Measurements from ENCODE around the gene MAPKBP1. TPM values are rescaled to one million over a fixed set of nuclear protein-coding genes. Genes with fewer than 3 reads are reported as not detected.
A peak's percentile ranks its signal among the peaks of the same experiment; 100 is the strongest.

The MAPKBP1 gene
- total RNA-seq, 1 experiment from 2014 or later = 13.7 TPM

DNA sequence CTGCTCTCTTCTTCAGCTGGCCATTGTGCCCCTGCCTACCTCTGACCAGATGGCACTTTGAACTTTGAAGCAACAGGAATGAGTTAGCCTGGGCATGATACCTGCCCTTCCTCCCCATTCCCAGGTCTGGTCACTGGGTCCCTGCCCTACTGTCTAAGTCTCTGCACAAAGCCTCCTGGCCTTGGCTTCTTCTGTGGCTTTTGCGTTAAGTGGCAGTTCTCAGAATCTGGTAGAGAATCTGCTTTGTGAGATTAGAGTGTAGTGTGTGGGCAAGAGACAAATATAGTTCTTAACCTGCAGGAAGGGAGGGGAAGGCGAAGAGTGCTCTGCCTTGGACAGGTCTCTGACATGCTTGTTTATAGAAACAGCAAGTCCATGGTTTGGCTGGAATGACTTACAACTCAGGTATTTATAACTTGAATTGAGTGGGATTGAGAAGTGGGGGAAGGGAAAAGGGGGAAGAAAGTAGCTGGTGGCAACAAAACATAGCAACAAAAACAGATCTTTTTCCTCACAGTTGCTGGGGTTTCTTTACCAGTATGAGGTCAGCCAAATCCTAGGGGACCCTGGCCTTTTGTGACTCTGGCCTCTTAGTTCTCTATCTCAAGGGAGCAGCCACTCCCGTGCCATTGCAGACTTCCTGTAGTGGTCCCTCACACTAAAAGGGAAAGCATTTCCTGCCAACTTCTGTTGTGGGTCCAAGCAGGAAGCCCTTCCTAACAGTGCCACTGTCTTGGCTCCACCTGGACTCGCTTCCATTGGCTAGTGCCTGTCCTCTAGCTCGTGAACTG, 16.7 kb downstream of the MAPKBP1 start:
- H3K23ac ChIP-seq (ENCODE audit: insufficient read length, low read depth, low read length) = no peak overlapping the region
- TF ChIP-seq, protein P1, sequence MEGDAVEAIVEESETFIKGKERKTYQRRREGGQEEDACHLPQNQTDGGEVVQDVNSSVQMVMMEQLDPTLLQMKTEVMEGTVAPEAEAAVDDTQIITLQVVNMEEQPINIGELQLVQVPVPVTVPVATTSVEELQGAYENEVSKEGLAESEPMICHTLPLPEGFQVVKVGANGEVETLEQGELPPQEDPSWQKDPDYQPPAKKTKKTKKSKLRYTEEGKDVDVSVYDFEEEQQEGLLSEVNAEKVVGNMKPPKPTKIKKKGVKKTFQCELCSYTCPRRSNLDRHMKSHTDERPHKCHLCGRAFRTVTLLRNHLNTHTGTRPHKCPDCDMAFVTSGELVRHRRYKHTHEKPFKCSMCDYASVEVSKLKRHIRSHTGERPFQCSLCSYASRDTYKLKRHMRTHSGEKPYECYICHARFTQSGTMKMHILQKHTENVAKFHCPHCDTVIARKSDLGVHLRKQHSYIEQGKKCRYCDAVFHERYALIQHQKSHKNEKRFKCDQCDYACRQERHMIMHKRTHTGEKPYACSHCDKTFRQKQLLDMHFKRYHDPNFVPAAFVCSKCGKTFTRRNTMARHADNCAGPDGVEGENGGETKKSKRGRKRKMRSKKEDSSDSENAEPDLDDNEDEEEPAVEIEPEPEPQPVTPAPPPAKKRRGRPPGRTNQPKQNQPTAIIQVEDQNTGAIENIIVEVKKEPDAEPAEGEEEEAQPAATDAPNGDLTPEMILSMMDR (conservative IDR thresholded peaks at IDR 0.05) = no peak
- H3K4me1 ChIP-seq (ENCODE audit: insufficient read depth, low read length) = peaks cover 22% of the 10 kb centered on the region
- DNase-seq = no peak
- no peak overlapping the region for H2AK5ac ChIP-seq (ENCODE audit: insufficient read length, low read length)
- H3K23me2 ChIP-seq (ENCODE audit: insufficient read length, low read depth, low read length, poor library complexity, severe bottlenecking) = no peaks in the 10 kb centered on the region
- H2BK5ac ChIP-seq (ENCODE audit: insufficient read length, low read length) = no peak overlapping the region
- WGBS (ENCODE audit: extremely low coverage, insufficient read length, low lambda C conversion rate) = no CpG with 5 or more reads among the region's 5 CpGs
- H4K20me1 ChIP-seq (ENCODE audit: control insufficient read depth, insufficient read depth, insufficient read length) = no peaks in the 10 kb centered on the region
- H3K56ac ChIP-seq (ENCODE audit: insufficient read length, low read depth, low read length) = no peak overlapping the region
- peak overlapping the region; percentile 36 for H4K5ac ChIP-seq (ENCODE audit: insufficient read length, low read depth, low read length)
- no peak overlapping the region for H2BK20ac ChIP-seq (ENCODE audit: low read depth, low read length, poor library complexity, severe bottlenecking)
- H3K79me1 ChIP-seq (ENCODE audit: insufficient read depth, low read depth, low read length, poor library complexity, severe bottlenecking) = no peaks in the 10 kb centered on the region
- no peak overlapping the region for H2BK120ac ChIP-seq (ENCODE audit: low read depth, low read length, poor library complexity, severe bottlenecking)
- no peaks in the 10 kb centered on the region for H3K9me3 Mint-ChIP-seq
- no peak overlapping the region for H3K18ac ChIP-seq (ENCODE audit: insufficient read length, low read depth, low read length)
- 0 out of 5 replicates have a peak overlapping the region, but pooled peaks of 1 of the 2 experiments have one; percentile 8 for H3K4me3 Mint-ChIP-seq
- H3K9ac ChIP-seq (ENCODE audit: extremely low read depth, insufficient read length, low read length) = no peak overlapping the region
- H3K4me2 ChIP-seq (ENCODE audit: insufficient read depth, insufficient read length, low read length) = no peak overlapping the region
- H3K4me1 Mint-ChIP-seq = peaks cover 28 to 31% of the 10 kb centered on the region in 2 experiments
- no peak overlapping the region for H4K8ac ChIP-seq (replicated peaks; ENCODE audit: insufficient read length, low read depth, low read length)
- no peaks in the 10 kb centered on the region for H3K27me3 Mint-ChIP-seq (ENCODE audit: low read depth)
- no peaks in the 10 kb centered on the region for H3K9me3 ChIP-seq (ENCODE audit: control insufficient read depth, low read depth, low read length)
- H3K4ac ChIP-seq (ENCODE audit: low read depth, low read length) = no peak overlapping the region
- H2AFZ ChIP-seq (ENCODE audit: low read length) = no peak overlapping the region
- H2BK12ac ChIP-seq (ENCODE audit: insufficient read length, low read depth, low read length) = no peak overlapping the region
- no peak overlapping the region for H3T11ph ChIP-seq (ENCODE audit: low read length)
- H3K27me3 ChIP-seq (ENCODE audit: insufficient read depth, low read length) = no peaks in the 10 kb centered on the region
- peak overlapping the region; percentile 85; the same call in 1 of the 2 replicates for H3K14ac ChIP-seq (ENCODE audit: insufficient read depth, low read length)
- no peaks in the 10 kb centered on the region; the same call in 1 of the 2 replicates for H3K79me2 ChIP-seq (ENCODE audit: insufficient read depth, low read length)
- peak overlapping the region in 2 of 3 experiments; percentile 3 to 25; a peak in 2 of 7 replicates for H3K27ac Mint-ChIP-seq
- no peak overlapping the region for H3K27ac ChIP-seq (ENCODE audit: insufficient read length, low read depth, low read length)
- no peak overlapping the region for H4K91ac ChIP-seq (ENCODE audit: insufficient read length, low read depth, low read length)
- no peak overlapping the region for H2BK15ac ChIP-seq (ENCODE audit: low read depth, low read length)
- no peaks in the 10 kb centered on the region for H3K36me3 Mint-ChIP-seq (ENCODE audit: insufficient read depth in 1 of 3, low read depth in 3 of 3)
